Measurements from ENCODE around the gene SLC25A21.
A peak's percentile ranks its signal among the peaks of the same experiment; 100 is the strongest.

SLC25A21 gene

GRCh38 chr14:37179896-37180502, 7.6 kb upstream of the SLC25A21 start:
- Histone ChIP-seq H4K8ac (ENCODE audit: low read depth, low read length) (no peak overlapping the region), H3K9me3 (ENCODE audit: insufficient read depth, low read depth, low read length) (no peaks in the 10 kb centered on the region), H3K79me2 (ENCODE audit: control insufficient read depth, insufficient read depth, low read length, poor library complexity) (no peaks in the 10 kb centered on the region), H3K4me3 (ENCODE audit: low read depth, low read length) (no peak overlapping the region), H3K4me1 (ENCODE audit: control insufficient read depth in 1 of 2, insufficient read depth in 2 of 2, low read length in 2 of 2) (no peaks in the 10 kb centered on the region), H2BK5ac (ENCODE audit: low read depth, low read length, poor library complexity) (no peak overlapping the region), H3K36me3 (ENCODE audit: control insufficient read depth in 1 of 2, insufficient read depth in 2 of 2, low read length in 2 of 2) (no peaks in the 10 kb centered on the region), H4K12ac (ENCODE audit: low read depth, low read length) (no peak overlapping the region), H3K4ac (ENCODE audit: low read depth, low read length) (no peak overlapping the region), H3K14ac (ENCODE audit: low read length) (no peak overlapping the region), H2AK5ac (ENCODE audit: low read length) (no peak overlapping the region), H3K9ac (ENCODE audit: low read length) (no peak overlapping the region), H3K18ac (ENCODE audit: low read length) (no peak overlapping the region), H2BK12ac (ENCODE audit: low read length) (no peak overlapping the region), H2BK120ac (ENCODE audit: insufficient read depth, low read length, poor library complexity) (no peak overlapping the region), H3K23ac (ENCODE audit: low read length) (no peak overlapping the region), H3K79me1 (ENCODE audit: low read length) (no peaks in the 10 kb centered on the region), H4K91ac (ENCODE audit: low read depth, low read length) (no peak overlapping the region), H3K27me3 (ENCODE audit: insufficient read depth, low read length) (no peaks in the 10 kb centered on the region), H2AFZ (ENCODE audit: insufficient read depth, low read length, poor library complexity) (no peak overlapping the region), H3K4me2 (ENCODE audit: low read length) (no peak overlapping the region), H3K27ac (ENCODE audit: low read depth, low read length) (no peak overlapping the region)
- WGBS (ENCODE audit: extremely low coverage, insufficient coverage, insufficient read length) = no CpG with 5 or more reads among the region's 4 CpGs
- no peak for DNase-seq

GRCh38 chr14:37172936-37173614, 669 bp upstream of the SLC25A21 start:
- no CpG with 5 or more reads among the region's 5 CpGs for WGBS (ENCODE audit: extremely low coverage, insufficient coverage, insufficient read length)
- no peaks in the 10 kb centered on the region for H3K9me3 ChIP-seq (ENCODE audit: insufficient read depth, low read depth, low read length)
- H3K9ac ChIP-seq (ENCODE audit: low read length) = no peak overlapping the region
- no peaks in the 10 kb centered on the region for H3K36me3 ChIP-seq (ENCODE audit: control insufficient read depth in 1 of 2, insufficient read depth in 2 of 2, low read length in 2 of 2)
- no peak overlapping the region for H4K12ac ChIP-seq (ENCODE audit: low read depth, low read length)
- no peak overlapping the region for H3K4me2 ChIP-seq (ENCODE audit: low read length)
- no peak overlapping the region for H2BK120ac ChIP-seq (ENCODE audit: insufficient read depth, low read length, poor library complexity)
- H4K91ac ChIP-seq (ENCODE audit: low read depth, low read length) = no peak overlapping the region
- H3K27me3 ChIP-seq (ENCODE audit: insufficient read depth, low read length) = no peaks in the 10 kb centered on the region
- no peak overlapping the region for H3K27ac ChIP-seq (ENCODE audit: low read depth, low read length)
- no peak overlapping the region for H2AK5ac ChIP-seq (ENCODE audit: low read length)
- no peak overlapping the region for H3K4ac ChIP-seq (ENCODE audit: low read depth, low read length)
- peaks cover 6% of the 10 kb centered on the region for H3K79me1 ChIP-seq (ENCODE audit: low read length)
- H3K4me1 ChIP-seq (ENCODE audit: control insufficient read depth in 1 of 2, insufficient read depth in 2 of 2, low read length in 2 of 2) = no peaks in the 10 kb centered on the region
- H4K8ac ChIP-seq (ENCODE audit: low read depth, low read length) = no peak overlapping the region
- H3K79me2 ChIP-seq (ENCODE audit: control insufficient read depth, insufficient read depth, low read length, poor library complexity) = peaks cover 6% of the 10 kb centered on the region
- no peak overlapping the region for H2BK5ac ChIP-seq (ENCODE audit: low read depth, low read length, poor library complexity)
- no peak overlapping the region for H2AFZ ChIP-seq (ENCODE audit: insufficient read depth, low read length, poor library complexity)
- H2BK12ac ChIP-seq (ENCODE audit: low read length) = no peak overlapping the region
- H3K18ac ChIP-seq (ENCODE audit: low read length) = no peak overlapping the region
- no peak overlapping the region for H3K23ac ChIP-seq (ENCODE audit: low read length)
- no peak for DNase-seq
- H3K14ac ChIP-seq (ENCODE audit: low read length) = no peak overlapping the region
- no peak overlapping the region for H3K4me3 ChIP-seq (ENCODE audit: low read depth, low read length)

- Histone ChIP-seq H3K23ac (ENCODE audit: low read length) (no peak overlapping the region), H3K4me2 (ENCODE audit: low read length) (peak overlapping the region; percentile 88), H2AK5ac (ENCODE audit: low read length) (no peak overlapping the region), H3K14ac (ENCODE audit: low read length) (no peak overlapping the region), H3K18ac (ENCODE audit: low read length) (no peak overlapping the region), H3K9me3 (ENCODE audit: insufficient read depth, low read depth, low read length) (no peaks in the 10 kb centered on the region), H2AFZ (ENCODE audit: insufficient read depth, low read length, poor library complexity) (peak overlapping the region; percentile 46), H4K8ac (ENCODE audit: low read depth, low read length) (peak overlapping the region; percentile 29), H3K79me2 (ENCODE audit: control insufficient read depth, insufficient read depth, low read length, poor library complexity) (peaks cover 6% of the 10 kb centered on the region), H3K4ac (ENCODE audit: low read depth, low read length) (no peak overlapping the region), H3K4me3 (ENCODE audit: low read depth, low read length) (peak overlapping the region; percentile 79), H4K91ac (ENCODE audit: low read depth, low read length) (no peak overlapping the region), H4K12ac (ENCODE audit: low read depth, low read length) (no peak overlapping the region), H3K4me1 (ENCODE audit: control insufficient read depth in 1 of 2, insufficient read depth in 2 of 2, low read length in 2 of 2) (no peaks in the 10 kb centered on the region), H3K9ac (ENCODE audit: low read length) (no peak overlapping the region), H2BK120ac (ENCODE audit: insufficient read depth, low read length, poor library complexity) (no peak overlapping the region), H3K79me1 (ENCODE audit: low read length) (peaks cover 6% of the 10 kb centered on the region), H3K36me3 (ENCODE audit: control insufficient read depth in 1 of 2, insufficient read depth in 2 of 2, low read length in 2 of 2) (no peaks in the 10 kb centered on the region), H3K27me3 (ENCODE audit: insufficient read depth, low read length) (no peaks in the 10 kb centered on the region), H2BK12ac (ENCODE audit: low read length) (no peak overlapping the region), H2BK5ac (ENCODE audit: low read depth, low read length, poor library complexity) (peak overlapping the region; percentile 7), H3K27ac (ENCODE audit: low read depth, low read length) (no peak overlapping the region)
- WGBS (ENCODE audit: extremely low coverage, insufficient coverage, insufficient read length) = no CpG with 5 or more reads among the region's 6 CpGs
- DNase-seq = no peak
Measured at GRCh38 chr14:37171678-37172023, 755 bp downstream of the SLC25A21 start.

- Histone ChIP-seq H3K14ac (ENCODE audit: low read length) (no peak overlapping the region), H3K4me1 (ENCODE audit: control insufficient read depth in 1 of 2, insufficient read depth in 2 of 2, low read length in 2 of 2) (no peaks in the 10 kb centered on the region), H2BK12ac (ENCODE audit: low read length) (no peak overlapping the region), H3K9ac (ENCODE audit: low read length) (no peak overlapping the region), H4K8ac (ENCODE audit: low read depth, low read length) (no peak overlapping the region), H3K18ac (ENCODE audit: low read length) (no peak overlapping the region), H2AFZ (ENCODE audit: insufficient read depth, low read length, poor library complexity) (no peak overlapping the region), H3K27ac (ENCODE audit: low read depth, low read length) (no peak overlapping the region), H3K79me1 (ENCODE audit: low read length) (peaks cover 6% of the 10 kb centered on the region), H3K9me3 (ENCODE audit: insufficient read depth, low read depth, low read length) (no peaks in the 10 kb centered on the region), H3K23ac (ENCODE audit: low read length) (no peak overlapping the region), H3K79me2 (ENCODE audit: control insufficient read depth, insufficient read depth, low read length, poor library complexity) (peaks cover 6% of the 10 kb centered on the region), H2BK5ac (ENCODE audit: low read depth, low read length, poor library complexity) (no peak overlapping the region), H3K4me3 (ENCODE audit: low read depth, low read length) (no peak overlapping the region), H3K4me2 (ENCODE audit: low read length) (no peak overlapping the region), H3K4ac (ENCODE audit: low read depth, low read length) (no peak overlapping the region), H4K12ac (ENCODE audit: low read depth, low read length) (no peak overlapping the region), H2AK5ac (ENCODE audit: low read length) (no peak overlapping the region), H3K27me3 (ENCODE audit: insufficient read depth, low read length) (no peaks in the 10 kb centered on the region), H2BK120ac (ENCODE audit: insufficient read depth, low read length, poor library complexity) (no peak overlapping the region), H4K91ac (ENCODE audit: low read depth, low read length) (no peak overlapping the region), H3K36me3 (ENCODE audit: control insufficient read depth in 1 of 2, insufficient read depth in 2 of 2, low read length in 2 of 2) (no peaks in the 10 kb centered on the region)
- WGBS (ENCODE audit: extremely low coverage, insufficient coverage, insufficient read length) = no CpG with 5 or more reads among the region's 10 CpGs
- DNase-seq = no peak
Measured at GRCh38 chr14:37170993-37171392, 1.4 kb downstream of the SLC25A21 start.
